Panc1 (cell line): ENCODE measurements around the gene SLCO3A1. TPM values are rescaled to one million over a fixed set of nuclear protein-coding genes. Genes with fewer than 3 reads are reported as not detected.

Source experiments
- ATAC-seq: fragments of 200-7000 bp; cut with Tn5 transposase; 2 replicates; pipeline ENCODE4 v1.9.1; 2020; ENCODE audit warnings: mild to moderate bottlenecking, moderate library complexity
- BruUV-seq: library from RNA; stranded (reverse); fragments of 400-500 nt; replicated peaks from 2 replicates; lab custom pipeline; 2021; lab: Mats Ljungman, UMichigan
- CTCF ChIA-PET: fragments of 300-600 bp; sonication (Branson Sonifier 250); formaldehyde crosslinking; loops from one replicate; lab custom pipeline; 2022; ENCODE audit warnings: antibody characterized with exemption; lab: Charles Lee
- POLR2A ChIA-PET: fragments of 300-600 bp; sonication (Branson Sonifier 250); formaldehyde crosslinking; loops from one replicate; lab custom pipeline; 2022; ENCODE audit warnings: antibody characterized with exemption; lab: Charles Lee
- DNase-seq: peaks from one replicate; pipeline ENCODE4 v3.0.0-alpha.2; 2010; ENCODE audit warnings: low read depth, low spot score
- H3K27ac ChIP-seq: 2 replicates; pipeline ENCODE4 v1.5.1; 2011; ENCODE audit warnings: mild to moderate bottlenecking, low read length, inconsistent platforms
- H3K27me3 ChIP-seq: fragments of 200-500 bp; sonication (Bioruptor generic); 2 replicates; pipeline ENCODE4 v1.6.0; 2014; ENCODE audit warnings: low read length, inconsistent platforms; ENCODE audit not compliant: control insufficient read depth, insufficient read depth
- H3K36me3 ChIP-seq: fragments of 200-500 bp; sonication (Bioruptor generic); 2 replicates; pipeline ENCODE4 v1.5.1; 2014; ENCODE audit warnings: inconsistent platforms, mild to moderate bottlenecking, low read length, moderate library complexity; ENCODE audit not compliant: control insufficient read depth, insufficient read depth
- H3K4me1 ChIP-seq: 2 replicates; pipeline ENCODE4 v1.5.1; 2011; ENCODE audit warnings: inconsistent platforms, mild to moderate bottlenecking, low read length, moderate library complexity; ENCODE audit not compliant: control insufficient read depth, insufficient read depth
- H3K4me3 ChIP-seq, 2 experiments: 2 replicates each; pipeline ENCODE4 v1.5.1; 2011 to 2012; ENCODE audit warnings: low read depth in 2 of 2, low read length in 2 of 2, mild to moderate bottlenecking in 2 of 2, inconsistent platforms in 1 of 2, moderate library complexity in 1 of 2
- H3K9me3 ChIP-seq: fragments of 200-500 bp; sonication (Bioruptor generic); 2 replicates; pipeline ENCODE4 v1.5.1; 2014; ENCODE audit warnings: low read depth, mild to moderate bottlenecking, inconsistent platforms, low read length, moderate library complexity; ENCODE audit not compliant: control insufficient read depth, insufficient read depth
- CTCF ChIP-seq: fragments of 450-650 bp; IDR thresholded peaks from 2 replicates; pipeline ENCODE4 v1.5.1; 2017; ENCODE audit warnings: mild to moderate bottlenecking
- POLR2AphosphoS5 ChIP-seq: IDR thresholded peaks from 2 replicates; pipeline ENCODE4 v1.6.1; 2012; ENCODE audit warnings: mild to moderate bottlenecking, low read depth, low read length, moderate library complexity
- SIN3A ChIP-seq: IDR thresholded peaks from 2 replicates; pipeline ENCODE4 v1.6.1; 2012; ENCODE audit warnings: low read depth, mild to moderate bottlenecking, low read length, moderate library complexity, borderline replicate concordance; ENCODE audit not compliant: insufficient read depth
- TCF7L2 ChIP-seq: IDR thresholded peaks from 2 replicates; pipeline ENCODE4 v1.6.1; 2011; ENCODE audit warnings: mild to moderate bottlenecking, low read depth, low read length, inconsistent platforms
- in situ Hi-C: cut with HindIII; loops from 2 replicates; pipeline ENCODE4 v1.10.0; 2016; ENCODE audit warnings: low sequenced_read_pairs, low pct_unique_long_range_greater_than_20kb
- intact Hi-C: fragments of 100-400 bp; cut with micrococcal nuclease; formaldehyde crosslinking; loops from one replicate; pipeline ENCODE4 v1.10.0; 2022; ENCODE audit not compliant: unreplicated experiment
- total RNA-seq: library from RNA; stranded (reverse); gene quantifications from one replicate; pipeline ENCODE4 v1.2.1, GENCODE V29; 2021; ENCODE audit not compliant: unreplicated experiment
- TF ChIP-seq, protein P1 (sequence below), 2 experiments: IDR thresholded peaks; 2 replicates each; pipeline ENCODE4 v1.6.1; 2011 to 2012; ENCODE audit warnings: low read depth in 2 of 2, control low read depth in 1 of 2, low read length in 1 of 2, mild to moderate bottlenecking in 1 of 2, moderate library complexity in 1 of 2; ENCODE audit not compliant: insufficient read depth in 1 of 2

The SLCO3A1 gene
- total RNA-seq, 1 experiment from 2014 or later = 20.6 TPM

DNA sequence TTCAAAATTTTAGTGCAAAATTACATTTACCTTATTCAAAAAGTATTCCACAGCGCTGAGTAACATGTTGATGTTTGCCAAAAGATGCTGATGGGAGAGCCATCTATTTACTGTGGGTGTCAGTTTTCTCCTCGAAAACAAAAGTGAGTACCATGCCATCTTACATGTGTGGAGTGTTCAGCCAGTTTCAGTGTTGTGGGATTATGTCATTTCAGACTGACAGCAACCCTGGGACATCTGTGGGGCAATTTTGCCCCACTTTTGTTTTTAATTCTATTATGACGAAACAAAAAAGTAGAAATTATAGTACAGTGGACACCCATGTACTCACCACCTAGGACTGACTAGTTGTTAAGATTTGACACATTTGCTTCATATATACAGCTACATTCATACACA lies 19.6 kb downstream of the SLCO3A1 start:
- no TSS peak for BruUV-seq
- no peaks in the 10 kb centered on the region for H3K36me3 ChIP-seq
- no peaks in the 10 kb centered on the region for H3K27me3 ChIP-seq
- no peak for TF ChIP-seq SIN3A
- TF ChIP-seq, protein P1, sequence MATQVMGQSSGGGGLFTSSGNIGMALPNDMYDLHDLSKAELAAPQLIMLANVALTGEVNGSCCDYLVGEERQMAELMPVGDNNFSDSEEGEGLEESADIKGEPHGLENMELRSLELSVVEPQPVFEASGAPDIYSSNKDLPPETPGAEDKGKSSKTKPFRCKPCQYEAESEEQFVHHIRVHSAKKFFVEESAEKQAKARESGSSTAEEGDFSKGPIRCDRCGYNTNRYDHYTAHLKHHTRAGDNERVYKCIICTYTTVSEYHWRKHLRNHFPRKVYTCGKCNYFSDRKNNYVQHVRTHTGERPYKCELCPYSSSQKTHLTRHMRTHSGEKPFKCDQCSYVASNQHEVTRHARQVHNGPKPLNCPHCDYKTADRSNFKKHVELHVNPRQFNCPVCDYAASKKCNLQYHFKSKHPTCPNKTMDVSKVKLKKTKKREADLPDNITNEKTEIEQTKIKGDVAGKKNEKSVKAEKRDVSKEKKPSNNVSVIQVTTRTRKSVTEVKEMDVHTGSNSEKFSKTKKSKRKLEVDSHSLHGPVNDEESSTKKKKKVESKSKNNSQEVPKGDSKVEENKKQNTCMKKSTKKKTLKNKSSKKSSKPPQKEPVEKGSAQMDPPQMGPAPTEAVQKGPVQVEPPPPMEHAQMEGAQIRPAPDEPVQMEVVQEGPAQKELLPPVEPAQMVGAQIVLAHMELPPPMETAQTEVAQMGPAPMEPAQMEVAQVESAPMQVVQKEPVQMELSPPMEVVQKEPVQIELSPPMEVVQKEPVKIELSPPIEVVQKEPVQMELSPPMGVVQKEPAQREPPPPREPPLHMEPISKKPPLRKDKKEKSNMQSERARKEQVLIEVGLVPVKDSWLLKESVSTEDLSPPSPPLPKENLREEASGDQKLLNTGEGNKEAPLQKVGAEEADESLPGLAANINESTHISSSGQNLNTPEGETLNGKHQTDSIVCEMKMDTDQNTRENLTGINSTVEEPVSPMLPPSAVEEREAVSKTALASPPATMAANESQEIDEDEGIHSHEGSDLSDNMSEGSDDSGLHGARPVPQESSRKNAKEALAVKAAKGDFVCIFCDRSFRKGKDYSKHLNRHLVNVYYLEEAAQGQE (IDR thresholded peaks at IDR 0.05; ENCODE audit: insufficient read depth in 1 of 2, low read depth in 2 of 2, low read length in 1 of 2) = no peak
- no peak for TF ChIP-seq CTCF
- TF ChIP-seq POLR2AphosphoS5 = no peak
- TF ChIP-seq TCF7L2 = no peak
- peaks cover 5% of the 10 kb centered on the region for H3K4me1 ChIP-seq
- no peak overlapping the region for H3K27ac ChIP-seq
- no peaks in the 10 kb centered on the region for H3K9me3 ChIP-seq
- ATAC-seq (no peak), DNase-seq (no peak)
- ChIA-PET POLR2A (no interaction called here), CTCF (no interaction called here)
- in situ Hi-C loops (no loop called here), intact Hi-C loops (no loop called here)
- H3K4me3 ChIP-seq = no peak overlapping the region

- POLR2A ChIA-PET = no interaction called here
- BruUV-seq = no TSS peak
- TF ChIP-seq POLR2AphosphoS5 (no peak), TCF7L2 (no peak), SIN3A (no peak), CTCF (no peak)
- TF ChIP-seq, protein P1 (IDR thresholded peaks at IDR 0.05; ENCODE audit: insufficient read depth in 1 of 2, low read depth in 2 of 2, low read length in 1 of 2) = no peak
- in situ Hi-C loops (no loop called here), intact Hi-C loops (no loop called here)
- DNase-seq = no peak
- Histone ChIP-seq H3K4me1 (no peaks in the 10 kb centered on the region), H3K27me3 (no peaks in the 10 kb centered on the region), H3K4me3 (no peak overlapping the region), H3K36me3 (no peaks in the 10 kb centered on the region), H3K9me3 (no peaks in the 10 kb centered on the region), H3K27ac (no peak overlapping the region)
- CTCF ChIA-PET = no interaction called here
- ATAC-seq = no peak
These were observed 20.7 kb downstream of the SLCO3A1 start for GRCh38 chr15:91874171-91874570.
